Measurements from ENCODE around the gene TBCK. TPM values are rescaled to one million over a fixed set of nuclear protein-coding genes. Genes with fewer than 3 reads are reported as not detected.
"Not testable (repeated sequence)": the region's sequence is repeated elsewhere in the genome, so short reads cannot be mapped to it uniquely, and the experiment has no call there.

Gene TBCK
- total RNA-seq, 1 experiment from 2014 or later = 29.5 TPM

DNA sequence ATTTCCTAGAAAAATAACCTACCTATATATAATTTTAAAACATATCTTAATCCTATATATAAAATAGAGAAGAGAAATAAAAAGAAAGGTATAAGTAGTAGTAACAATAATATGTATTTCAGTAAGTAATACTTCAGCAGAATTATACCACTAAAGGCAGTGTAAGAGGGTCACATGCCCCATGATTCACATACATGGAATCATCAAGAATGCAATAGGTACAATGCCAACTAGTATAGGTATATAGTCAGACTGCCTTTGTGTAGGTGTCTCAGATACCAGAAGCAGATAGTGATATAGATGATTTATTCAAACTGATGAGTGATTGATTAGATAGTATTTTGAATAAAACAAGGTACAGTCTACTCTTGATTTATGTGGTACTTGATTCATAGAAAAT, 9.8 kb upstream of the TBCK start:
- no peak for DNase-seq (ENCODE audit: low spot score)
- in situ Hi-C loops (cut with HindIII; ENCODE audit: low sequenced_read_pairs) = no loop called here

DNA sequence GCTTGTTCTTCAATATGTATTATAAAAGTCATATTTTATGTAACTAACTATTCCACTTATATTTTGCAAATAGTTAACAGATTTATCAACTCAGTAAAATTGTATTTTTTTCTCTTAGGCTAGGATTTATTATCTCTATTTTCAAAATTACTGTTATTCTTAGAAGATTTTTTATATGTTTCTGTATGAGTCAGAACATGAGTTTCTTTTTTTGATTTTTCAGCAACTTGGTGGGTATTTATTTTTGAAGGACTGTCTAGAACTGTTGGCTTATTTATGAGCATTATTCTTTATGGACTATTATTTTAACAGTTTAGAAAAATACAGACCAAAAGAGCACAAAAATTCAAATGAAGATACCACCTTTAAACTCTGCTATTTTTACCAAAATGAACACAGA, 7.1 kb upstream of the TBCK start:
- no peak for DNase-seq (ENCODE audit: low spot score)
- in situ Hi-C loops (cut with HindIII; ENCODE audit: low sequenced_read_pairs) = no loop called here

GRCh38 chr4:106321814-106322213, 5.8 kb upstream of the TBCK start:
- DNase-seq (ENCODE audit: low spot score); in situ Hi-C loops (cut with HindIII; ENCODE audit: low sequenced_read_pairs): not testable (repeated sequence)

- DNase-seq (ENCODE audit: low spot score); in situ Hi-C loops (cut with HindIII; ENCODE audit: low sequenced_read_pairs): not testable (repeated sequence)
Observed at GRCh38 chr4:106321168-106321567, 5.2 kb upstream of the TBCK start.

DNA sequence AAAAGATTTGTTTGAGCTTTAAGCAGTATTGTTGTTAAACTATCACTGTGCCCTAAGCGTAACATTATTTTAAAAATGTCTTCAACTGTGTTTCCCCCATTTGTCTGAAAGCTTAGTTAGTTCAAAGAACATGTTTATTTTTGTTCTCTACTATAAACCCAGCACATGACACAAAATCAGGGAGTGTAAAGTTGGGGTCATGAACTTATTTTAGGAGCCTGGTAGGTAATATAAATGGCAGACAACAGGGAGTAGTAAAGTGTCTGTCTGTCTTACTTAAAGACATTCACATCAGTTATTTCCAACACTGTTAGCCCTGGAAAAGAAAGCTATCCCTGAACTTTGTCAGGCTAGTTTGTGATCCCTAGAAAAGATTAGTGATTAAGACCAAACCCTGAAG, 4.2 kb upstream of the TBCK start:
- in situ Hi-C loops (cut with HindIII; ENCODE audit: low sequenced_read_pairs) = no loop called here

DNA sequence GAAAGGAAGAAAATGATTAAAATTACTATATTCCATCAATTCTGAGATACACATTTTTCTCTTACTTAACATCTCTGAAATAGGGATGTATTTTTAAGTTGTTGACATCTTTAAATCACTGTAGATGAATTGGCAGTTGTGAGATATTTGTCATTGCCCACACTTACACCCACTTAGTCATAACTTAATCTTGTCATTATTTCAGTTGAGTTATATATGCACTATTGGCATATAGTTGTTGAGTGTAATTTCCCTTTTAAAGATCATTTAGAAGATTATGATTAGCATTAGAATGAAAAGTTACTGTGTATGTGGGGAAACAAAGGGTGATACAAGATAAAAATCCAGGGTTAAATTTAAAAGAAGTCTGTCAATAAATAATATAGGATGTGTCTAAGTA, 2.5 kb upstream of the TBCK start:
- no peak for DNase-seq (ENCODE audit: low spot score)
- in situ Hi-C loops (cut with HindIII; ENCODE audit: low sequenced_read_pairs) = no loop called here

More for the DNA sequence above, 4.2 kb upstream of the TBCK start:
- DNase-seq (ENCODE audit: low spot score) = no peak

DNA sequence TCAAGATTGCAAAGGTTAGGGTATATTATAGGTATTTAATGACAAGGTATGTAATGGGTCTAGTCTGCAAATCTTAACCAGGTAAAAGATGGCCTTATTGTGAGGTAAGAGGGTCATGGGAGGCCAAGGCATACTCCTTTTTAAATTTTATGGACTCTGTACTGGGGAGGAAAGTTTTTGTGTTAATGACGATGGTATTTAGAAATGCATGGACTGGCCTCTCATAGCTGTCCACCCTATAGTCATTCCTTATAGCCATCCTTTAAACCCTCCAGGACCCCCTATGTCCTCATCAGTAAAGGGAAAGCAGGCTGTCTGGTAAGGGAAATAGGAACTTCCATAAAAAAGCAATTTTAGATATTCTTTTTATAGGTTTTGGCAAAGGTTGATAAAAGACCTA, 1.8 kb upstream of the TBCK start:
- in situ Hi-C loops (cut with HindIII; ENCODE audit: low sequenced_read_pairs) = no loop called here

DNA sequence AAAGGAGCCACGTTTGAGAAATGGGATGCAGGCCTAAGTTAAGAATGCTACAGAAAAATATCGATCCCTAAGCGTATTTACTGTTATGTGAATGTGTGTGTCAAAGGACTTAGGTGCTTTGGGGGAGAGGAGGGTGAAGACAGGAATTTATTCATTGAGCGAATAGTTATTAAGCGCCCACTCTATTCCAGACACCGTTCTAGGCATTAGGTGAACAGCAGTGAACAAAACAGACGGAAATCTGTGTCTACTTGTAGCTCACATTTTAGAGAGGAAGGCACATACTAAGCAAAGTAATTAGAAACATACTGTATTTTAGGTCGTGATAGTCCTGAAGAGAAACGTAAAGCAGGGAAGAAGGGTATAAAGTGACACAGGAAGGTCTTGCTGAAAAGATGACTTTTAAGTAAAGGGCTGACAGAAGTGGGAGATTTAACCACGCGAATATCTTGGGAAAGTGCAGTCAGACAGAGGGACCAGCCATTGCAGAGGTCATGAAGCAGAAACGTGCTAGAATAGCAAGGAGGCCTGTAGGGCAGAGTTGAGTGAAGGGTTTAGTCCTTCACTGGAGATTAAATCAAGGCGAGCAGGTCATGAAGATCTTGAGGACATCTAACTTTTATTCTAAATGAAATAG, 882 bp upstream of the TBCK start:
- no peak for DNase-seq (ENCODE audit: low spot score)
- in situ Hi-C loops (cut with HindIII; ENCODE audit: low sequenced_read_pairs) = no loop called here

More for the DNA sequence above, 1.8 kb upstream of the TBCK start:
- DNase-seq (ENCODE audit: low spot score) = no peak

GRCh38 chr4:106315476-106315967, 487 bp downstream of the TBCK start:
- no peak for DNase-seq (ENCODE audit: low spot score)
- in situ Hi-C loops (cut with HindIII; ENCODE audit: low sequenced_read_pairs) = no loop called here

DNA sequence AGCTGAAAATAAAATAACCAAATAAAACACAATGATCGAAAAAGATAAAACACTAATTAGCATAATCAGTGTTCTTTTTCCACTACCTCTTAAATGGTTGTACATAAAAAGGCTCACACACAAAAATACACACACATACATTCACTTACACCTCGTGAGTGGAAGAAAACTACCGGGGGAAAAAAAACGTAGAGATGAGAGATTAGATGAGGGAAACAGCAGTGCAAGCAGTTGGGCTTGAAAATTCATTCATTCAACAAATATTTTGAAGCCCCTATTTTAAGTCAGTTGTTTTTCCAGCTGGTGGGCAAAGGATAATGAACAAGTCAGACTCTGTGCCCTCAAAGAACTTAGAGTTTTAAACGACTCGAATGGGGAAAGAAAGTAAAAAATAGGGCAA, 1.0 kb downstream of the TBCK start:
- in situ Hi-C loops (cut with HindIII; ENCODE audit: low sequenced_read_pairs) = no loop called here
- no peak for DNase-seq (ENCODE audit: low spot score)

DNA sequence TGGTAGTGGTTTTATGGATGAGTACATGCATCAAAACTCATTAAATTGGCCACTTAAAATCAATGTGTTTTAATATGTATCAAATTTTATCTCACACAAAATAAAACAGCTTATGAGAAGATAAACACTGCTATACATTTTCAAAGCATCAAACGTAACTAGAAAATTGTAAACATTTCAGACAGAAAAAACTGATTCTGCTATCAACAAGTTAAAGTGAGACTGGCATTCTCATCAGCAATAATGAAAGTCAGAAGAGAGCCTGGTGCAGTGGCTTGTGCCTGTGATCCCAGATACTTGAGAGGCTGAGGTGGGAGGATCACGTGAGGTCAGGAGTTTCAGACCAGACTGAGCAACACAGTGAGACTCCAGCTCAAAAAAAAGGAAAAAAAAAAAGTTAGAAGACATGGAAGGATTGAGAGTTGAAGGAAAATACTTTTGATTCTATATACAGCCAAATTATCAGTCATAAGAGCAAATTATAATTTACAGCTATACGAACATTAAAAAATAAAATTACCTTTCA, 2.9 kb downstream of the TBCK start:
- no peak for DNase-seq (ENCODE audit: low spot score)
- in situ Hi-C loops (cut with HindIII; ENCODE audit: low sequenced_read_pairs) = no loop called here

DNA sequence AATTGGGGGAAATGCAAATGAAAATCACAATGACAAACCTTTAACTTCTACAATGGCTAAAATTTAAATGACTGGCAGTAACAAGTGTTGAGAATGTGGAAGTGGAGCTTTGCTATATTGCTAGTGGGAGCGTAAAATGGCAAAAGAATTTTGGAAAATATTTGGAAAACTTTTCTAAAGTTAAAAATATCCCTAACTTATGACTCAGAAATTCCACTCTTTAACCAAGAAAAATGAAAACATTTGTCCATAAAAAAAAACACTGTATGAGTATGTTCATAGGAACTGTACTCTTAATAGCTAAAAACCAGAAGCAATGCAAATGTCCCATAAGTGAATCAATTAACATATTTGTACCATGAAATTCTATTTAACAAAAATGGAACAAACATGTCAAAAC, 3.6 kb downstream of the TBCK start:
- DNase-seq (ENCODE audit: low spot score) = no peak
- in situ Hi-C loops (cut with HindIII; ENCODE audit: low sequenced_read_pairs) = no loop called here

DNA sequence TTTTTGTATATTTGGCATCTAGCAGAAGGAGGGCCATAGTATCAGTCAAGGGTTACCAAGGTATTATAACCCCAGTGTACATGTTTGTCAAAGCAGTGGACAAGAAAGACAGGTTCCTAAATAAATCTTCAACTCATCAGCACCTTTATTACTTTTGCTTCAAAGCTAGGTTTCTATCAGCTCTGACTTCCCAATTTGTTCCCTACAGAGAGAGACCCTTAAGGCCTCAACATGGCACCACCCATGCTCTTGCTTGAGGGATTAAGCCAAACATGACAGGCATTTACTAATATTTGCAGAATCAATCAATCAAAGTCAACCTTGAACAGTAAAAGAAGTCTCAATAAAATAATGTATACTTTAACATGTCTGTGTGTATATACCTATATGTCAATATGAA, 9.4 kb downstream of the TBCK start:
- in situ Hi-C loops (cut with HindIII; ENCODE audit: low sequenced_read_pairs) = no loop called here
- no peak for DNase-seq (ENCODE audit: low spot score)

GRCh38 chr4:106305435-106306055, 10.5 kb downstream of the TBCK start:
- DNase-seq (ENCODE audit: low spot score) = no peak
- in situ Hi-C loops (cut with HindIII; ENCODE audit: low sequenced_read_pairs) = no loop called here

- DNase-seq (ENCODE audit: low spot score) = no peak
- in situ Hi-C loops (cut with HindIII; ENCODE audit: low sequenced_read_pairs) = no loop called here
Observed at GRCh38 chr4:106304632-106305031, 11.4 kb downstream of the TBCK start.

GRCh38 chr4:106303548-106304281, 12.3 kb downstream of the TBCK start:
- DNase-seq (ENCODE audit: low spot score) = no peak
- in situ Hi-C loops (cut with HindIII; ENCODE audit: low sequenced_read_pairs) = no loop called here

DNA sequence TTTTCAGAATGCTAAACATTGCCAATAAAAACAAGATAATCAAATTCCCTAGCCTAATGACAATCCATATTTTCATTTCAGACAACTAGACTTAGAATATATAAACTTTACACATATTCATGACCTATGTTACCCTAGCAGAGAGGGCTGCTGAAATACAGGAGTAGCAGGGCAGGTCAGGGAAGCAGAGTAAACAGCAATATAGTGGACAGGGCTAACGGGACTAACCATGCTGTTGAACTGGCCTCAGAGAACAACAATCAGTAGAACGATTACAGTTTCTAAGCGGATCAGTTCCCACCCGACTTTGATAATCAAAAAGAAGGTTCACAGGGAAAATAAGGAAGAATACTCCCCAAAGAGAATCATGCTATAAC, 14.0 kb downstream of the TBCK start:
- in situ Hi-C loops (cut with HindIII; ENCODE audit: low sequenced_read_pairs) = no loop called here
- no peak for DNase-seq (ENCODE audit: low spot score)

- in situ Hi-C loops (cut with HindIII; ENCODE audit: low sequenced_read_pairs) = no loop called here
- DNase-seq (ENCODE audit: low spot score) = no peak
Observed at GRCh38 chr4:106301393-106302061, 14.5 kb downstream of the TBCK start.

- no peak for DNase-seq (ENCODE audit: low spot score)
- in situ Hi-C loops (cut with HindIII; ENCODE audit: low sequenced_read_pairs) = no loop called here
Observed at GRCh38 chr4:106299977-106300376, 16.0 kb downstream of the TBCK start.
